GM23338 (cell line): ENCODE measurements around the gene AIM2. TPM values are rescaled to one million over a fixed set of nuclear protein-coding genes. Genes with fewer than 3 reads are reported as not detected.

Source experiments
- ATAC-seq: fragments of 200-7000 bp; cut with Tn5 transposase; 3 replicates; pipeline ENCODE4 v1.9.1; 2020
- DNase-seq: peaks from one replicate; pipeline ENCODE4 v3.0.0-alpha.2; 2015; ENCODE audit warnings: low spot score
- H2AFZ ChIP-seq: fragments of 200-600 bp; sonication (generic); 2 replicates; pipeline ENCODE4 v1.8.0; 2016; ENCODE audit warnings: antibody characterized with exemption, mild to moderate bottlenecking, moderate library complexity
- H3F3A ChIP-seq: fragments of 200-600 bp; sonication (generic); replicated peaks from 2 replicates; pipeline ENCODE4 v1.8.0; 2017; ENCODE audit warnings: antibody characterized with exemption, mixed run types, low read depth
- H3K27ac ChIP-seq: fragments of 200-600 bp; sonication (generic); 2 replicates; pipeline ENCODE4 v1.6.1; 2016; ENCODE audit warnings: low read depth
- H3K27me3 ChIP-seq: fragments of 200-600 bp; sonication (generic); 2 replicates; pipeline ENCODE4 v1.8.0; 2016; ENCODE audit warnings: mild to moderate bottlenecking, mixed run types, moderate library complexity; ENCODE audit not compliant: insufficient read depth
- H3K36me3 ChIP-seq: fragments of 200-600 bp; sonication (generic); 2 replicates; pipeline ENCODE4 v1.8.0; 2016; ENCODE audit warnings: mild to moderate bottlenecking; ENCODE audit not compliant: insufficient read depth
- H3K4me1 ChIP-seq: fragments of 200-600 bp; sonication (generic); 2 replicates; pipeline ENCODE4 v1.8.0; 2016; ENCODE audit warnings: mild to moderate bottlenecking, moderate library complexity; ENCODE audit not compliant: insufficient read depth
- H3K4me2 ChIP-seq: fragments of 200-600 bp; sonication (generic); 2 replicates; pipeline ENCODE4 v1.7.1; 2017; ENCODE audit warnings: mixed run types
- H3K4me3 ChIP-seq: fragments of 200-600 bp; sonication (generic); 2 replicates; pipeline ENCODE4 v1.6.1; 2016; ENCODE audit warnings: mixed run types
- H3K79me2 ChIP-seq: fragments of 200-600 bp; sonication (generic); replicated peaks from 2 replicates; pipeline ENCODE4 v1.8.0; 2017; ENCODE audit warnings: mild to moderate bottlenecking; ENCODE audit not compliant: insufficient read depth
- H3K9me2 ChIP-seq: fragments of 200-600 bp; sonication (generic); 2 replicates; pipeline ENCODE4 v1.8.0; 2017; ENCODE audit not compliant: insufficient read depth
- H4K20me1 ChIP-seq: fragments of 200-600 bp; sonication (generic); replicated peaks from 2 replicates; pipeline ENCODE4 v1.8.0; 2017; ENCODE audit warnings: mild to moderate bottlenecking; ENCODE audit not compliant: insufficient read depth
- H3K27ac Mint-ChIP-seq: 2 replicates; pipeline ENCODE4 v1.8.0; 2020; ENCODE audit warnings: inconsistent platforms, mild to moderate bottlenecking, moderate library complexity, mixed read lengths
- H3K27me3 Mint-ChIP-seq: 3 replicates; pipeline ENCODE4 v1.8.0; 2022; ENCODE audit warnings: low read depth, mild to moderate bottlenecking, moderate library complexity, mixed read lengths, inconsistent platforms; ENCODE audit not compliant: insufficient read depth, poor library complexity
- H3K36me3 Mint-ChIP-seq: 3 replicates; pipeline ENCODE4 v1.8.0; 2021; ENCODE audit warnings: low read depth, mild to moderate bottlenecking, inconsistent platforms, moderate library complexity, mixed read lengths
- H3K4me1 Mint-ChIP-seq: 3 replicates; pipeline ENCODE4 v1.8.0; 2020; ENCODE audit warnings: mild to moderate bottlenecking, inconsistent platforms, mixed read lengths
- H3K4me3 Mint-ChIP-seq: 3 replicates; pipeline ENCODE4 v1.8.0; 2021; ENCODE audit warnings: moderate library complexity, mild to moderate bottlenecking, inconsistent platforms, mixed read lengths
- H3K9me3 Mint-ChIP-seq: 3 replicates; pipeline ENCODE4 v1.8.0; 2020; ENCODE audit warnings: moderate library complexity, mild to moderate bottlenecking, inconsistent platforms, mixed read lengths
- CREB1 ChIP-seq: fragments of 250-450 bp; sonication (Bioruptor Pico); IDR thresholded peaks from 2 replicates; pipeline ENCODE4 v1.5.0; 2020; ENCODE audit warnings: low read depth, mild to moderate bottlenecking, moderate library complexity
- EZH2 ChIP-seq: fragments of 200-600 bp; sonication (generic); IDR thresholded peaks from one replicate; pipeline ENCODE4 v1.8.0; 2017; ENCODE audit warnings: antibody characterized with exemption, mild to moderate bottlenecking, low read depth; ENCODE audit not compliant: unreplicated experiment
- EZH2phosphoT487 ChIP-seq: fragments of 200-600 bp; sonication (generic); IDR thresholded peaks from one replicate; pipeline ENCODE4 v1.8.1; 2018; ENCODE audit warnings: antibody characterized with exemption; ENCODE audit not compliant: unreplicated experiment
- JUNB ChIP-seq: IDR thresholded peaks from one replicate; pipeline ENCODE4 v1.6.1; 2016; ENCODE audit warnings: antibody characterized with exemption; ENCODE audit not compliant: unreplicated experiment
- NANOG ChIP-seq: IDR thresholded peaks from 2 replicates; pipeline ENCODE4 v1.6.1; 2016; ENCODE audit warnings: antibody characterized with exemption, borderline replicate concordance
- POLR2AphosphoS5 ChIP-seq: IDR thresholded peaks from 2 replicates; pipeline ENCODE4 v1.6.1; 2016; ENCODE audit warnings: antibody characterized with exemption, low read depth
- STAT1 ChIP-seq: IDR thresholded peaks from one replicate; pipeline ENCODE4 v1.6.1; 2016; ENCODE audit warnings: antibody characterized with exemption; ENCODE audit not compliant: unreplicated experiment
- ZNF114 ChIP-seq: fragments of 250-450 bp; sonication (Bioruptor Pico); IDR thresholded peaks from 2 replicates; pipeline ENCODE4 v1.5.0; 2020; ENCODE audit warnings: mild to moderate bottlenecking, moderate library complexity
- ZNF331 ChIP-seq: fragments of 250-450 bp; sonication (Bioruptor Pico); IDR thresholded peaks from 2 replicates; pipeline ENCODE4 v1.5.0; 2020; ENCODE audit warnings: low read depth, mild to moderate bottlenecking, moderate library complexity
- polyA plus RNA-seq: library from polyadenylated mRNA; unstranded; fragments of >200 nt; fragmentation: Nextera tagmentation; extraction: Ambion mirVana; gene quantifications from 2 replicates; pipeline ENCODE4 v1.2.1, GENCODE V29; 2016
- total RNA-seq: library from RNA; depleted of rRNA; stranded (reverse); fragments of >200 nt; shearing (Covaris generic); gene quantifications from 2 replicates; pipeline ENCODE4 v1.2.3, GENCODE V29; 2014
- TF ChIP-seq, protein P1 (sequence below): IDR thresholded peaks from one replicate; pipeline ENCODE4 v1.6.1; 2018; ENCODE audit warnings: antibody characterized with exemption; ENCODE audit not compliant: unreplicated experiment
- TF ChIP-seq, protein P2 (sequence below): IDR thresholded peaks from 2 replicates; pipeline ENCODE4 v1.6.1; 2016; ENCODE audit warnings: antibody characterized with exemption
- TF ChIP-seq, protein P3 (sequence below), 2 experiments: fragments of 200-600 bp in 1 of 2; sonication (generic) in 1 of 2; conservative IDR thresholded peaks; 2 replicates each; pipeline versions ENCODE4 v1.5.1 to v1.6.1; 2016 to 2017; ENCODE audit warnings: antibody characterized with exemption in 2 of 2, low read depth in 2 of 2, mild to moderate bottlenecking in 2 of 2, moderate library complexity in 1 of 2
- TF ChIP-seq, protein P4 (sequence below): fragments of 250-450 bp; sonication (Bioruptor Pico); IDR thresholded peaks from 2 replicates; pipeline ENCODE4 v1.5.0; 2020; ENCODE audit warnings: mild to moderate bottlenecking, moderate library complexity

The AIM2 gene
- total and polyA plus RNA-seq, 2 experiments from 2014 or later = 1.5 to 2.5 TPM

DNA sequence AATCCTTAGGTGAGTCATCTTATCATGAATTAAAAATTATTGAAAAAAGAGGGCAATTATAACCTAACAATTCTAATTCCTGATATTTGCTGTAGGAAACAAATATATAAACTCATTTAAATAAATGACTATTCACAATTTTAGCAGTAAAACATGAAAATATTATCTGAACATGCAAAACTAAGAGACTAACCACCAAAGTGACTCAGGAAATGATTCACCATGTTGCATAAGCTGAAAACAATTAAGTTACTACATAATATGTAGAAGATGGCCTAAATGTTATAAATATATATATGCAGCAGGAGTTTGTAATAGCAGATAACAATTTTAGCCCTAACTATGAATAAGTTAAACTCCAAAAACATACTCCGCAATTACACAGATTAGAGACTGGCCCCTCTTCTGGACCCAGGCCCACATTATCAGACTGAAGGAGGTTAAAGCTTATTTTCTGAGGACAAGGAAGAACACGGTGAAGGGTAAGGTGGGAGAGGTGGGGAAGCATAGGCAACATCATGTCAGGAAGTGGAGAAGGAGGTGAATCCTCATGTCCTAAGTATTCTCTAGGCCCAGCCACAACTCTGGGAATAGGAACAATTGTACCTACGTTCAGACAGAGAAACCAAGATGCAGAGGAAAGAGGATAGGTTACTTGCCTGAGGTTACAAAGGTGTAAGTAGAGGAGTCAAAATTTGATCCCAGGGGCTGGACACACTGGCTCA lies 15.6 kb upstream of the AIM2 start:
- Mint-ChIP-seq H3K27me3 (no peaks in the 10 kb centered on the region), H3K9me3 (no peaks in the 10 kb centered on the region), H3K36me3 (no peaks in the 10 kb centered on the region), H3K4me1 (no peaks in the 10 kb centered on the region), H3K27ac (no peak overlapping the region), H3K4me3 (no peak overlapping the region)
- Histone ChIP-seq H4K20me1 (no peaks in the 10 kb centered on the region), H3K27me3 (no peaks in the 10 kb centered on the region), H3K79me2 (no peaks in the 10 kb centered on the region), H3K4me3 (no peak overlapping the region), H2AFZ (no peak overlapping the region), H3K27ac (no peak overlapping the region), H3K36me3 (no peaks in the 10 kb centered on the region), H3F3A (no peaks in the 10 kb centered on the region), H3K4me1 (no peaks in the 10 kb centered on the region), H3K4me2 (no peak overlapping the region), H3K9me2 (no peaks in the 10 kb centered on the region)
- ATAC-seq = no peak
- no peak for DNase-seq
- TF ChIP-seq JUNB = no peak
- TF ChIP-seq, protein P1, sequence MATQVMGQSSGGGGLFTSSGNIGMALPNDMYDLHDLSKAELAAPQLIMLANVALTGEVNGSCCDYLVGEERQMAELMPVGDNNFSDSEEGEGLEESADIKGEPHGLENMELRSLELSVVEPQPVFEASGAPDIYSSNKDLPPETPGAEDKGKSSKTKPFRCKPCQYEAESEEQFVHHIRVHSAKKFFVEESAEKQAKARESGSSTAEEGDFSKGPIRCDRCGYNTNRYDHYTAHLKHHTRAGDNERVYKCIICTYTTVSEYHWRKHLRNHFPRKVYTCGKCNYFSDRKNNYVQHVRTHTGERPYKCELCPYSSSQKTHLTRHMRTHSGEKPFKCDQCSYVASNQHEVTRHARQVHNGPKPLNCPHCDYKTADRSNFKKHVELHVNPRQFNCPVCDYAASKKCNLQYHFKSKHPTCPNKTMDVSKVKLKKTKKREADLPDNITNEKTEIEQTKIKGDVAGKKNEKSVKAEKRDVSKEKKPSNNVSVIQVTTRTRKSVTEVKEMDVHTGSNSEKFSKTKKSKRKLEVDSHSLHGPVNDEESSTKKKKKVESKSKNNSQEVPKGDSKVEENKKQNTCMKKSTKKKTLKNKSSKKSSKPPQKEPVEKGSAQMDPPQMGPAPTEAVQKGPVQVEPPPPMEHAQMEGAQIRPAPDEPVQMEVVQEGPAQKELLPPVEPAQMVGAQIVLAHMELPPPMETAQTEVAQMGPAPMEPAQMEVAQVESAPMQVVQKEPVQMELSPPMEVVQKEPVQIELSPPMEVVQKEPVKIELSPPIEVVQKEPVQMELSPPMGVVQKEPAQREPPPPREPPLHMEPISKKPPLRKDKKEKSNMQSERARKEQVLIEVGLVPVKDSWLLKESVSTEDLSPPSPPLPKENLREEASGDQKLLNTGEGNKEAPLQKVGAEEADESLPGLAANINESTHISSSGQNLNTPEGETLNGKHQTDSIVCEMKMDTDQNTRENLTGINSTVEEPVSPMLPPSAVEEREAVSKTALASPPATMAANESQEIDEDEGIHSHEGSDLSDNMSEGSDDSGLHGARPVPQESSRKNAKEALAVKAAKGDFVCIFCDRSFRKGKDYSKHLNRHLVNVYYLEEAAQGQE = no peak
- TF ChIP-seq, protein P2, sequence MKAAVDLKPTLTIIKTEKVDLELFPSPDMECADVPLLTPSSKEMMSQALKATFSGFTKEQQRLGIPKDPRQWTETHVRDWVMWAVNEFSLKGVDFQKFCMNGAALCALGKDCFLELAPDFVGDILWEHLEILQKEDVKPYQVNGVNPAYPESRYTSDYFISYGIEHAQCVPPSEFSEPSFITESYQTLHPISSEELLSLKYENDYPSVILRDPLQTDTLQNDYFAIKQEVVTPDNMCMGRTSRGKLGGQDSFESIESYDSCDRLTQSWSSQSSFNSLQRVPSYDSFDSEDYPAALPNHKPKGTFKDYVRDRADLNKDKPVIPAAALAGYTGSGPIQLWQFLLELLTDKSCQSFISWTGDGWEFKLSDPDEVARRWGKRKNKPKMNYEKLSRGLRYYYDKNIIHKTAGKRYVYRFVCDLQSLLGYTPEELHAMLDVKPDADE = no peak
- no peak for TF ChIP-seq CREB1
- no peak for TF ChIP-seq EZH2phosphoT487
- TF ChIP-seq, protein P3, sequence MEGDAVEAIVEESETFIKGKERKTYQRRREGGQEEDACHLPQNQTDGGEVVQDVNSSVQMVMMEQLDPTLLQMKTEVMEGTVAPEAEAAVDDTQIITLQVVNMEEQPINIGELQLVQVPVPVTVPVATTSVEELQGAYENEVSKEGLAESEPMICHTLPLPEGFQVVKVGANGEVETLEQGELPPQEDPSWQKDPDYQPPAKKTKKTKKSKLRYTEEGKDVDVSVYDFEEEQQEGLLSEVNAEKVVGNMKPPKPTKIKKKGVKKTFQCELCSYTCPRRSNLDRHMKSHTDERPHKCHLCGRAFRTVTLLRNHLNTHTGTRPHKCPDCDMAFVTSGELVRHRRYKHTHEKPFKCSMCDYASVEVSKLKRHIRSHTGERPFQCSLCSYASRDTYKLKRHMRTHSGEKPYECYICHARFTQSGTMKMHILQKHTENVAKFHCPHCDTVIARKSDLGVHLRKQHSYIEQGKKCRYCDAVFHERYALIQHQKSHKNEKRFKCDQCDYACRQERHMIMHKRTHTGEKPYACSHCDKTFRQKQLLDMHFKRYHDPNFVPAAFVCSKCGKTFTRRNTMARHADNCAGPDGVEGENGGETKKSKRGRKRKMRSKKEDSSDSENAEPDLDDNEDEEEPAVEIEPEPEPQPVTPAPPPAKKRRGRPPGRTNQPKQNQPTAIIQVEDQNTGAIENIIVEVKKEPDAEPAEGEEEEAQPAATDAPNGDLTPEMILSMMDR (conservative IDR thresholded peaks at IDR 0.05; ENCODE audit: low read depth in 2 of 2) = no peak
- no peak for TF ChIP-seq ZNF114 (CRISPR knock-in tag)
- TF ChIP-seq STAT1 = no peak
- TF ChIP-seq, protein P4, sequence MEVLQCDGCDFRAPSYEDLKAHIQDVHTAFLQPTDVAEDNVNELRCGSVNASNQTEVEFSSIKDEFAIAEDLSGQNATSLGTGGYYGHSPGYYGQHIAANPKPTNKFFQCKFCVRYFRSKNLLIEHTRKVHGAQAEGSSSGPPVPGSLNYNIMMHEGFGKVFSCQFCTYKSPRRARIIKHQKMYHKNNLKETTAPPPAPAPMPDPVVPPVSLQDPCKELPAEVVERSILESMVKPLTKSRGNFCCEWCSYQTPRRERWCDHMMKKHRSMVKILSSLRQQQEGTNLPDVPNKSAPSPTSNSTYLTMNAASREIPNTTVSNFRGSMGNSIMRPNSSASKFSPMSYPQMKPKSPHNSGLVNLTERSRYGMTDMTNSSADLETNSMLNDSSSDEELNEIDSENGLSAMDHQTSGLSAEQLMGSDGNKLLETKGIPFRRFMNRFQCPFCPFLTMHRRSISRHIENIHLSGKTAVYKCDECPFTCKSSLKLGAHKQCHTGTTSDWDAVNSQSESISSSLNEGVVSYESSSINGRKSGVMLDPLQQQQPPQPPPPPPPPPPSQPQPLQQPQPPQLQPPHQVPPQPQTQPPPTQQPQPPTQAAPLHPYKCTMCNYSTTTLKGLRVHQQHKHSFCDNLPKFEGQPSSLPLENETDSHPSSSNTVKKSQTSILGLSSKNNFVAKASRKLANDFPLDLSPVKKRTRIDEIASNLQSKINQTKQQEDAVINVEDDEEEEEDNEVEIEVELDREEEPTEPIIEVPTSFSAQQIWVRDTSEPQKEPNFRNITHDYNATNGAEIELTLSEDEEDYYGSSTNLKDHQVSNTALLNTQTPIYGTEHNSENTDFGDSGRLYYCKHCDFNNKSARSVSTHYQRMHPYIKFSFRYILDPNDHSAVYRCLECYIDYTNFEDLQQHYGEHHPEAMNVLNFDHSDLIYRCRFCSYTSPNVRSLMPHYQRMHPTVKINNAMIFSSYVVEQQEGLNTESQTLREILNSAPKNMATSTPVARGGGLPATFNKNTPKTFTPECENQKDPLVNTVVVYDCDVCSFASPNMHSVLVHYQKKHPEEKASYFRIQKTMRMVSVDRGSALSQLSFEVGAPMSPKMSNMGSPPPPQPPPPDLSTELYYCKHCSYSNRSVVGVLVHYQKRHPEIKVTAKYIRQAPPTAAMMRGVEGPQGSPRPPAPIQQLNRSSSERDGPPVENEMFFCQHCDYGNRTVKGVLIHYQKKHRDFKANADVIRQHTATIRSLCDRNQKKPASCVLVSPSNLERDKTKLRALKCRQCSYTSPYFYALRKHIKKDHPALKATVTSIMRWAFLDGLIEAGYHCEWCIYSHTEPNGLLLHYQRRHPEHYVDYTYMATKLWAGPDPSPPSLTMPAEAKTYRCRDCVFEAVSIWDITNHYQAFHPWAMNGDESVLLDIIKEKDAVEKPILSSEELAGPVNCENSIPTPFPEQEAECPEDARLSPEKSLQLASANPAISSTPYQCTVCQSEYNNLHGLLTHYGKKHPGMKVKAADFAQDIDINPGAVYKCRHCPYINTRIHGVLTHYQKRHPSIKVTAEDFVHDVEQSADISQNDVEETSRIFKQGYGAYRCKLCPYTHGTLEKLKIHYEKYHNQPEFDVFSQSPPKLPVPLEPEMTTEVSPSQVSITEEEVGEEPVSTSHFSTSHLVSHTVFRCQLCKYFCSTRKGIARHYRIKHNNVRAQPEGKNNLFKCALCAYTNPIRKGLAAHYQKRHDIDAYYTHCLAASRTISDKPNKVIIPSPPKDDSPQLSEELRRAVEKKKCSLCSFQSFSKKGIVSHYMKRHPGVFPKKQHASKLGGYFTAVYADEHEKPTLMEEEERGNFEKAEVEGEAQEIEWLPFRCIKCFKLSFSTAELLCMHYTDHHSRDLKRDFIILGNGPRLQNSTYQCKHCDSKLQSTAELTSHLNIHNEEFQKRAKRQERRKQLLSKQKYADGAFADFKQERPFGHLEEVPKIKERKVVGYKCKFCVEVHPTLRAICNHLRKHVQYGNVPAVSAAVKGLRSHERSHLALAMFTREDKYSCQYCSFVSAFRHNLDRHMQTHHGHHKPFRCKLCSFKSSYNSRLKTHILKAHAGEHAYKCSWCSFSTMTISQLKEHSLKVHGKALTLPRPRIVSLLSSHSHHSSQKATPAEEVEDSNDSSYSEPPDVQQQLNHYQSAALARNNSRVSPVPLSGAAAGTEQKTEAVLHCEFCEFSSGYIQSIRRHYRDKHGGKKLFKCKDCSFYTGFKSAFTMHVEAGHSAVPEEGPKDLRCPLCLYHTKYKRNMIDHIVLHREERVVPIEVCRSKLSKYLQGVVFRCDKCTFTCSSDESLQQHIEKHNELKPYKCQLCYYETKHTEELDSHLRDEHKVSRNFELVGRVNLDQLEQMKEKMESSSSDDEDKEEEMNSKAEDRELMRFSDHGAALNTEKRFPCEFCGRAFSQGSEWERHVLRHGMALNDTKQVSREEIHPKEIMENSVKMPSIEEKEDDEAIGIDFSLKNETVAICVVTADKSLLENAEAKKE (CRISPR knock-in tag) = no peak
- TF ChIP-seq NANOG = no peak
- TF ChIP-seq POLR2AphosphoS5 = no peak
- TF ChIP-seq ZNF331 (CRISPR knock-in tag) = no peak
- TF ChIP-seq EZH2 = no peak
